ENCODE measurements around the gene PGM1. TPM values are rescaled to one million over a fixed set of nuclear protein-coding genes. Genes with fewer than 3 reads are reported as not detected.

The PGM1 gene
- total and polyA plus RNA-seq, 2 of the 13 experiments (the other 11 are each of a cell fraction or from before 2014, with no cell fraction given), result 51.6 to 105 TPM

DNA sequence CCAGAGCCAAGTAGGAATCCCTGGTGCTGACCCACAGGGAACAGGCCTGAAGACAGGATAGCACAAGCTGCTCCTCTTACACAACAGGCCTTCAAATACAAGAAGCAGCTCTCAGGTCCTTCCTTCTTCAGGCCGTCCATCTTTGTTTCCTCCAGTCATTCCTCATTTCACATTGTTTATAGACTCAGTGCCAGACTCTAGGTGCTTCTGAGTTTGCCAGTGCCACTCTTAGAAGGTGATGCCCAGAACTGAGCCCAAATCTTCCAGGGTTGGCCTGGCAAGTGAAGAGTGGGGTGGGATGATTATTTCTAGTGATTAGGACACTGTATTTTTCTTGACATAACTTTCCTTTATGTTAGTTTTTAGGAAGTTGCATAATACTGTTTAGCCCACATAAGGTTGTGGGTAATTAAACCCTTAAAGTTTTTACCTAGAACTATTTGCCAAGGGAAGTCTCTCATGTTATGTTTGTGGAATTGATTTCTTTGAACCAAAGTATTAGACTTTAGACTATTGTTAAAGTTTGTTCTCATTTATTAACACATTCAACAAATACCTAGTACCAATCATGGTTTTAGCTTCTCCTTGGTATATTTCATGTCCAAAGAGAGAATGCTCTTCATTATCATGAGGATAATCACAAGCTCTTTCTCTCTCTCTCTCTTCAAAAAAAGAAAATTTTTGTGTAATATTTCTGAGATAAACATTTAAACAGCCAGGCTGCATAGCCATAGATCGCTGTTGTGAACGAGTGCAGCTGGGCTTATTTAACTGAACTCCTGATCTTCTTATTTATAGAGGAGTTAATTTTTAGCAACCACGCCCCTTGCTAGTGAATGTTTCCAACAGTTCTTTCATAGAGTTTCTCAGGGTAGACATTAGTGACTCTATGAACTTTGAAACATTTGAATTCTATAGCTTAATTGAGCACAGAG is 47.7 kb downstream of the PGM1 start (continued):
- TF ChIP-seq ZNF543 (CRISPR knock-in tag; IDR thresholded peaks at IDR 0.05), result no peak
- no peak for TF ChIP-seq ZNF878 (CRISPR knock-in tag; IDR thresholded peaks at IDR 0.05)
- TF ChIP-seq HMGA1 (CRISPR knock-in tag; conservative IDR thresholded peaks at IDR 0.05), result no peak
- TF ChIP-seq, protein P1, sequence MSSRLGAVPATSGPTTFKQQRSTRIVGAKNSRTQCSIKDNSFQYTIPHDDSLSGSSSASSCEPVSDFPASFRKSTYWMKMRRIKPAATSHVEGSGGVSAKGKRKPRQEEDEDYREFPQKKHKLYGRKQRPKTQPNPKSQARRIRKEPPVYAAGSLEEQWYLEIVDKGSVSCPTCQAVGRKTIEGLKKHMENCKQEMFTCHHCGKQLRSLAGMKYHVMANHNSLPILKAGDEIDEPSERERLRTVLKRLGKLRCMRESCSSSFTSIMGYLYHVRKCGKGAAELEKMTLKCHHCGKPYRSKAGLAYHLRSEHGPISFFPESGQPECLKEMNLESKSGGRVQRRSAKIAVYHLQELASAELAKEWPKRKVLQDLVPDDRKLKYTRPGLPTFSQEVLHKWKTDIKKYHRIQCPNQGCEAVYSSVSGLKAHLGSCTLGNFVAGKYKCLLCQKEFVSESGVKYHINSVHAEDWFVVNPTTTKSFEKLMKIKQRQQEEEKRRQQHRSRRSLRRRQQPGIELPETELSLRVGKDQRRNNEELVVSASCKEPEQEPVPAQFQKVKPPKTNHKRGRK (CRISPR knock-in tag; IDR thresholded peaks at IDR 0.05), result no peak
- TF ChIP-seq, protein P2, sequence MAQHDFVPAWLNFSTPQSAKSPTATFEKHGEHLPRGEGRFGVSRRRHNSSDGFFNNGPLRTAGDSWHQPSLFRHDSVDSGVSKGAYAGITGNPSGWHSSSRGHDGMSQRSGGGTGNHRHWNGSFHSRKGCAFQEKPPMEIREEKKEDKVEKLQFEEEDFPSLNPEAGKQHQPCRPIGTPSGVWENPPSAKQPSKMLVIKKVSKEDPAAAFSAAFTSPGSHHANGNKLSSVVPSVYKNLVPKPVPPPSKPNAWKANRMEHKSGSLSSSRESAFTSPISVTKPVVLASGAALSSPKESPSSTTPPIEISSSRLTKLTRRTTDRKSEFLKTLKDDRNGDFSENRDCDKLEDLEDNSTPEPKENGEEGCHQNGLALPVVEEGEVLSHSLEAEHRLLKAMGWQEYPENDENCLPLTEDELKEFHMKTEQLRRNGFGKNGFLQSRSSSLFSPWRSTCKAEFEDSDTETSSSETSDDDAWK (CRISPR knock-in tag; IDR thresholded peaks at IDR 0.05), result no peak
- no peak for TF ChIP-seq CBFB (CRISPR knock-in tag; IDR thresholded peaks at IDR 0.05)
- TF ChIP-seq CREB1 (IDR thresholded peaks at IDR 0.05), result no peak
- TF ChIP-seq CREB1 (CRISPR knock-in tag; IDR thresholded peaks at IDR 0.05), result peak; percentile 78
- no peak for TF ChIP-seq ZNF335 (CRISPR knock-in tag; IDR thresholded peaks at IDR 0.05)
- TF ChIP-seq ZFYVE20 (CRISPR knock-in tag; IDR thresholded peaks at IDR 0.05; ENCODE audit: borderline replicate concordance, low read depth), result no peak
- no peak for TF ChIP-seq KDM5B (CRISPR knock-in tag; IDR thresholded peaks at IDR 0.05; ENCODE audit: borderline replicate concordance)
- TF ChIP-seq ZZZ3 (CRISPR knock-in tag; IDR thresholded peaks at IDR 0.05; ENCODE audit: borderline replicate concordance), result no peak
- TF ChIP-seq, protein P3, sequence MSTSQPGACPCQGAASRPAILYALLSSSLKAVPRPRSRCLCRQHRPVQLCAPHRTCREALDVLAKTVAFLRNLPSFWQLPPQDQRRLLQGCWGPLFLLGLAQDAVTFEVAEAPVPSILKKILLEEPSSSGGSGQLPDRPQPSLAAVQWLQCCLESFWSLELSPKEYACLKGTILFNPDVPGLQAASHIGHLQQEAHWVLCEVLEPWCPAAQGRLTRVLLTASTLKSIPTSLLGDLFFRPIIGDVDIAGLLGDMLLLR (CRISPR knock-in tag; IDR thresholded peaks at IDR 0.05), result no peak
- no peak for TF ChIP-seq ZNF446 (CRISPR knock-in tag; IDR thresholded peaks at IDR 0.05)
- TF ChIP-seq, protein P4, sequence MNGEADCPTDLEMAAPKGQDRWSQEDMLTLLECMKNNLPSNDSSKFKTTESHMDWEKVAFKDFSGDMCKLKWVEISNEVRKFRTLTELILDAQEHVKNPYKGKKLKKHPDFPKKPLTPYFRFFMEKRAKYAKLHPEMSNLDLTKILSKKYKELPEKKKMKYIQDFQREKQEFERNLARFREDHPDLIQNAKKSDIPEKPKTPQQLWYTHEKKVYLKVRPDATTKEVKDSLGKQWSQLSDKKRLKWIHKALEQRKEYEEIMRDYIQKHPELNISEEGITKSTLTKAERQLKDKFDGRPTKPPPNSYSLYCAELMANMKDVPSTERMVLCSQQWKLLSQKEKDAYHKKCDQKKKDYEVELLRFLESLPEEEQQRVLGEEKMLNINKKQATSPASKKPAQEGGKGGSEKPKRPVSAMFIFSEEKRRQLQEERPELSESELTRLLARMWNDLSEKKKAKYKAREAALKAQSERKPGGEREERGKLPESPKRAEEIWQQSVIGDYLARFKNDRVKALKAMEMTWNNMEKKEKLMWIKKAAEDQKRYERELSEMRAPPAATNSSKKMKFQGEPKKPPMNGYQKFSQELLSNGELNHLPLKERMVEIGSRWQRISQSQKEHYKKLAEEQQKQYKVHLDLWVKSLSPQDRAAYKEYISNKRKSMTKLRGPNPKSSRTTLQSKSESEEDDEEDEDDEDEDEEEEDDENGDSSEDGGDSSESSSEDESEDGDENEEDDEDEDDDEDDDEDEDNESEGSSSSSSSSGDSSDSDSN (CRISPR knock-in tag; IDR thresholded peaks at IDR 0.05), result no peak
- TF ChIP-seq SNAPC2 (CRISPR knock-in tag; IDR thresholded peaks at IDR 0.05), result no peak
- TF ChIP-seq NPAS2 (CRISPR knock-in tag; IDR thresholded peaks at IDR 0.05; ENCODE audit: borderline replicate concordance), result no peak
- TF ChIP-seq, protein P5, sequence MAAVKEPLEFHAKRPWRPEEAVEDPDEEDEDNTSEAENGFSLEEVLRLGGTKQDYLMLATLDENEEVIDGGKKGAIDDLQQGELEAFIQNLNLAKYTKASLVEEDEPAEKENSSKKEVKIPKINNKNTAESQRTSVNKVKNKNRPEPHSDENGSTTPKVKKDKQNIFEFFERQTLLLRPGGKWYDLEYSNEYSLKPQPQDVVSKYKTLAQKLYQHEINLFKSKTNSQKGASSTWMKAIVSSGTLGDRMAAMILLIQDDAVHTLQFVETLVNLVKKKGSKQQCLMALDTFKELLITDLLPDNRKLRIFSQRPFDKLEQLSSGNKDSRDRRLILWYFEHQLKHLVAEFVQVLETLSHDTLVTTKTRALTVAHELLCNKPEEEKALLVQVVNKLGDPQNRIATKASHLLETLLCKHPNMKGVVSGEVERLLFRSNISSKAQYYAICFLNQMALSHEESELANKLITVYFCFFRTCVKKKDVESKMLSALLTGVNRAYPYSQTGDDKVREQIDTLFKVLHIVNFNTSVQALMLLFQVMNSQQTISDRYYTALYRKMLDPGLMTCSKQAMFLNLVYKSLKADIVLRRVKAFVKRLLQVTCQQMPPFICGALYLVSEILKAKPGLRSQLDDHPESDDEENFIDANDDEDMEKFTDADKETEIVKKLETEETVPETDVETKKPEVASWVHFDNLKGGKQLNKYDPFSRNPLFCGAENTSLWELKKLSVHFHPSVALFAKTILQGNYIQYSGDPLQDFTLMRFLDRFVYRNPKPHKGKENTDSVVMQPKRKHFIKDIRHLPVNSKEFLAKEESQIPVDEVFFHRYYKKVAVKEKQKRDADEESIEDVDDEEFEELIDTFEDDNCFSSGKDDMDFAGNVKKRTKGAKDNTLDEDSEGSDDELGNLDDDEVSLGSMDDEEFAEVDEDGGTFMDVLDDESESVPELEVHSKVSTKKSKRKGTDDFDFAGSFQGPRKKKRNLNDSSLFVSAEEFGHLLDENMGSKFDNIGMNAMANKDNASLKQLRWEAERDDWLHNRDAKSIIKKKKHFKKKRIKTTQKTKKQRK (IDR thresholded peaks at IDR 0.05; ENCODE audit: low read length), result no peak
- TF ChIP-seq ZNF224 (CRISPR knock-in tag; IDR thresholded peaks at IDR 0.05), result no peak

Measured in HepG2 (cell line).